Lower leg skin (tissue), 4 donors: Measurements from ENCODE around the gene SP6. TPM values are rescaled to one million over a fixed set of nuclear protein-coding genes. Genes with fewer than 3 reads are reported as not detected.

Experiments
- DNase-seq, 2 donors: peaks; one replicate each; pipeline ENCODE4 v3.0.0-alpha.2; 2019; ENCODE audit warnings: low spot score in 2 of 2
- H3K4me3 ChIP-seq: fragments of 200-600 bp; sonication (generic); 2 replicates; pipeline ENCODE4 v1.5.1; 2017; ENCODE audit warnings: mild to moderate bottlenecking, low read depth; ENCODE audit not compliant: poor library complexity, severe bottlenecking
- CTCF ChIP-seq, 3 donors: fragments of 450-650 bp; IDR thresholded peaks; one replicate each; pipeline ENCODE4 v1.5.1; 2016; ENCODE audit warnings: antibody characterized with exemption in 3 of 3, mild to moderate bottlenecking in 3 of 3, moderate library complexity in 2 of 3
- POLR2A ChIP-seq, 2 donors: fragments of 450-650 bp; IDR thresholded peaks; one replicate each; pipeline ENCODE4 v1.6.1; 2016 to 2017; ENCODE audit warnings: antibody characterized with exemption in 2 of 2, mild to moderate bottlenecking in 1 of 2, moderate library complexity in 1 of 2
- WGBS, 2 donors: methylation state at CpG; one replicate each; pipeline ENCODE4 v1.1.5; 2018; 5-methylcytosine and 5-hydroxymethylcytosine counted together
- intact Hi-C: fragments of 100-400 bp; cut with DNase I; formaldehyde crosslinking; loops from one replicate; pipeline ENCODE4 v1.15.0; 2023; ENCODE audit warnings: low total_unique reads
- total RNA-seq, 4 donors: library from RNA; depleted of rRNA; stranded (reverse); fragments of >200 nt; gene quantifications; one replicate each; pipeline ENCODE4 v1.1.0, GENCODE V29; 2016

Gene SP6
- total RNA-seq, 4 donors from 2014 or later = 21.9 to 29.9 (median 24.7) TPM

- TF ChIP-seq CTCF (IDR thresholded peaks at IDR 0.05) (no peak), POLR2A (IDR thresholded peaks at IDR 0.05) (no peak)
- DNase-seq = no peak
- H3K4me3 ChIP-seq = no peak overlapping the region
- intact Hi-C loops = no loop called here
- WGBS, 2 donors = 93 to 94% methylated on average over 17 to 21 of the region's 21 CpGs
These were observed 34.7 kb downstream of the SP6 start for GRCh38 chr17:47816111-47816735.

GRCh38 chr17:47815106-47815918 is 35.7 kb downstream of the SP6 start:
- no peak for DNase-seq

GRCh38 chr17:47813512-47814031 is 37.4 kb downstream of the SP6 start:
- TF ChIP-seq CTCF (IDR thresholded peaks at IDR 0.05) (no peak), POLR2A (IDR thresholded peaks at IDR 0.05) (no peak)
- intact Hi-C loops = no loop called here
- H3K4me3 ChIP-seq = no peak overlapping the region
- 93 to 95% methylated on average over 18 to 22 of the region's 22 CpGs for WGBS, 2 donors
- peak in 1 of 2 donors; percentile 78 for DNase-seq

More at GRCh38 chr17:47815106-47815918, 35.7 kb downstream of the SP6 start:
- TF ChIP-seq CTCF (IDR thresholded peaks at IDR 0.05) (no peak), POLR2A (IDR thresholded peaks at IDR 0.05) (no peak)
- intact Hi-C loops = no loop called here
- 92 to 94% methylated on average over 21 of the region's 21 CpGs for WGBS, 2 donors
- H3K4me3 ChIP-seq = no peak overlapping the region

GRCh38 chr17:47813077-47813476 is 37.9 kb downstream of the SP6 start:
- peak in 1 of 2 donors; percentile 79 for DNase-seq
- no peak overlapping the region for H3K4me3 ChIP-seq
- WGBS, 2 donors = 94 to 95% methylated on average over 10 to 14 of the region's 14 CpGs
- intact Hi-C loops = no loop called here
- TF ChIP-seq CTCF (IDR thresholded peaks at IDR 0.05) (no peak), POLR2A (IDR thresholded peaks at IDR 0.05) (no peak)

GRCh38 chr17:47812146-47812920 is 38.6 kb downstream of the SP6 start:
- WGBS, 2 donors = 85% methylated on average over 18 of the region's 18 CpGs
- H3K4me3 ChIP-seq = no peak overlapping the region
- no peak for TF ChIP-seq CTCF (IDR thresholded peaks at IDR 0.05)
- no peak for TF ChIP-seq POLR2A (IDR thresholded peaks at IDR 0.05)
- intact Hi-C loops = no loop called here
- DNase-seq = peak in 1 of 2 donors; percentile 74
